NT2/D1 (cell line): Measurements from ENCODE around the gene TAAR5.

Experiments
- YY1 ChIP-seq: IDR thresholded peaks from 2 replicates; pipeline ENCODE4 v1.6.1; 2011; ENCODE audit not compliant: insufficient read length, insufficient read depth
- ZNF274 ChIP-seq: IDR thresholded peaks from 2 replicates; pipeline ENCODE4 v1.6.1; 2011; ENCODE audit warnings: mild to moderate bottlenecking, low read depth, low read length

- no peak for TF ChIP-seq YY1
- TF ChIP-seq ZNF274, result no peak
These were observed 25.0 kb upstream of the TAAR5 start for GRCh38 chr6:132614554-132614953.
